NCI-H1930 (cell line): Measurements from ENCODE around the gene OAS3.
"Not testable (repeated sequence)": the region's sequence is repeated elsewhere in the genome, so short reads cannot be mapped to it uniquely, and the experiment has no call there.

Experiments used
- DNase-seq, 2 experiments: peaks; one replicate each; lab custom pipeline; 2025; lab: John Stamatoyannopoulos, UW

Gene OAS3

GRCh38 chr12:112926416-112927033 is 11.7 kb upstream of the OAS3 start:
- not testable (repeated sequence) for DNase-seq

DNA sequence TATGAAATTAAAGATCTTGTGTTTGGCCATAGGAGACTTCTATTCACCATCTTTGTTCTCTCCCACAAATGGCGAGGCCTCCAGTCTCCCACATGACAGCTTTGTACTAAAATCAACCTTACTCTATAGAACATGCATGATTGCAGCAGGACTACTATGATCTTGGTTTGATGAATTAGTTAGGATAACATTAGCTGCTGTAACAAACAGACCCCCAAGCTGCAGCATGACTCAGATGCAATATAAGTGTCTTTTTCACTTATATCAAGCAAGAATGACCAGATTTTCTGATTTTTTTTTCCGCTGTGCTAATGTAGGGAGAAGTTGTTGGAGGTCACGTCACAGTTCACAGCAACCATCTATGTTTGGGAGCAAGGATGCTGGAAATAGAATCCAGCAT is 10.8 kb upstream of the OAS3 start:
- DNase-seq: no peak

DNA sequence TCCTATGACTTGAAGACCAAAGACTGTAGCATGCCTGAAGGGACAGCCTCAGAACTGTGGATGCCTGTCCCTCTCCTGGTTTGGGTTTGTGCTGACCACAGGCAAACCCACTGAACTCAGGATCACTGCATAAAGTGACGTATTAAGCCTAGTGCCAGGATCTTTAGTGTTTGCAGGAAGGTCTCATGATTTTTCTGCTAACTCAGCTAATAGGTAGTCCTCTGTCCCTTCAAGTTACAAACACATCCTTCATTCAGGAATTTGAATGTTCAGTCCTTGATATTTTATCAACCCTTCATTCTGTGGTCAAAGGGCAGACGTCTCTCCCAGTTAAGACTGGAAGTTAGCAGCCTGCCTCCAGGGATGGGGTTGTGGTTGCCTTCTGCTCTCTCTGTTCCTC is 10.3 kb upstream of the OAS3 start:
- DNase-seq: no peak

- no peak for DNase-seq
Observed at GRCh38 chr12:112928978-112929377, 9.3 kb upstream of the OAS3 start.

- no peak for DNase-seq
Observed at GRCh38 chr12:112929715-112930114, 8.6 kb upstream of the OAS3 start.

DNA sequence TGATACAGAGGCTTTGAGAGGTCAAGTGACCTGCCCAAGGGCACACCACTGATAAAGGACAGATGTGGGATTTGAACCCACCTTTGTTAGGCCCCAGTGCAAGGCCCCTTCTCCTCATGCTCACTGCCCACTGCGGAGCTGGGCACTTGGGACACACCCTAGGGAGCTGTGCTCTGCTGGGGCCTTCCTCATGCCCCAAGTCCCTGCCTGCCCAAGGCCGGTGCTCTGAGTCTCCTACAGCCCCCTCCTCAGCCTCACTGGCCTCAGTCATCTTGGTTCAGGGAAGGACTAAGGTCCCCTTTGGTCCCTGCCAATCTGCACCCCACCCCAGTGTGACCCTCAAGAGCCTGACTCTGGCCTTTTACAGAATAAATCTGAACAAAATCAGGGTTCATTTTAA is 7.9 kb upstream of the OAS3 start:
- no peak for DNase-seq

- DNase-seq: no peak
Observed at GRCh38 chr12:112932485-112933128, 5.7 kb upstream of the OAS3 start.

DNA sequence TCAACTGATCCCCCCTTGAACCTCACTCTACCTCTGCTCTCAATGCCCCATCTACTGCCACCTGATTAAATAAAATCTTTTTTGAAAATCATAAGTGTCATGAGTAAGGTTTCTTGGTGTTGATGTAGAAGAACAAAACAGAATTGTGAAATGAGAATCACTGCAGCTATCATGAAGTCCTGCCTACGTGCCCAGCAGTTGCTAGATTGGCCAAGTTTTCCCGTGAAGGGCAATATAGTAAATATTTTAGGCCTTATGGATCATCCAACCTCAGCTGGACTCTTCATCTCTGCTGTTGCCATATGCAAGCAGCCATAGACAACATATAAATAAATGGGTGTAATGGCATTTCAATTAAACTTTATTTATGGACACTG is 5.2 kb upstream of the OAS3 start:
- DNase-seq: no peak

GRCh38 chr12:112936264-112936663 is 2.0 kb upstream of the OAS3 start:
- no peak for DNase-seq

DNA sequence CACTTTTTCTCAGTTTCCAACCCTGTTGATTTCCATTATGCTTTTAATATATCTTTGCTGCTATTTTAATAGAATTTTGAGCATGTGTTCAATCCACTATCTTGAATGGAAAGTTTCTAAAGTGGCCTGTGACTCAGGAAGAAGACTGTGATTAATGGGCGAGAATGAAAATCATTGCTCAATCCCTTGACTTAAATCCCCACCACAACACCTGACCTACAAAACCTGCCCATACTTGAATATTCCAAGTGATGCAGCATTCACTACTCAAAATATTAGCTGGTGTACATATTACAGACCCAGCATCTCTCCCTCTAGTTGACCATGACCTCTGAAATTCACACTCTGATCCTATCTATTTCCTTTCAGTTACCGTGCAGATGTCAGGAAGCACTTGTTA is 1.3 kb upstream of the OAS3 start:
- DNase-seq: no peak

GRCh38 chr12:112938751-112939150 is 477 bp downstream of the OAS3 start:
- no peak for DNase-seq

GRCh38 chr12:112939761-112940381 is 1.6 kb downstream of the OAS3 start:
- DNase-seq: no peak

DNA sequence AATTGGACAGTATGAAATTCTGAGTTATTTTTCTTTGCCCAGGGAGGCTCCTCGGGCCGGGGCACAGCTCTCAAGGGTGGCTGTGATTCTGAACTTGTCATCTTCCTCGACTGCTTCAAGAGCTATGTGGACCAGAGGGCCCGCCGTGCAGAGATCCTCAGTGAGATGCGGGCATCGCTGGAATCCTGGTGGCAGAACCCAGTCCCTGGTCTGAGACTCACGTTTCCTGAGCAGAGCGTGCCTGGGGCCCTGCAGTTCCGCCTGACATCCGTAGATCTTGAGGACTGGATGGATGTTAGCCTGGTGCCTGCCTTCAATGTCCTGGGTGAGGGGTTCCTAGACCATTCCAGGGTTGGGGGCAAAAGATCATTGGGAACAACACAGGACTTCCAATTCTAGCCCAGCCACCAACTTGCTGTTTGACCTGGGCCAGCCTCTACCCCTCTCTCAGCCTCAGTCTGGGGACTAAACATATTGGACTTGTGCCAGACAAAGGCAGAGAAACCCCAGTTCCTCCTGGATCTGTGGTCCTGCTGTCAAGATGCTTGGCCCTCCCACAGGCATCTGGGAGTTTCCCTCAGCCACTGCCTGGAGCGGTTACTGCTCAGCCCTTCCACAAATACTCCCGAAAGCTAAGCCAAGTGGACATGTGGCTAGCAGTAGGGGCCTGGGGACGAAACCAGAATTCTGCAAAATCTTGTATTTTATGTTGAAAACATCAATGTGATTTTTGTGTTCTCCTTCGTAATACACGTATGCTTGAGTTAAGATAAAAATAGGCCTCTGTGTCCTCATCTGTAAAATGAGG is 3.5 kb downstream of the OAS3 start:
- DNase-seq: no peak

DNA sequence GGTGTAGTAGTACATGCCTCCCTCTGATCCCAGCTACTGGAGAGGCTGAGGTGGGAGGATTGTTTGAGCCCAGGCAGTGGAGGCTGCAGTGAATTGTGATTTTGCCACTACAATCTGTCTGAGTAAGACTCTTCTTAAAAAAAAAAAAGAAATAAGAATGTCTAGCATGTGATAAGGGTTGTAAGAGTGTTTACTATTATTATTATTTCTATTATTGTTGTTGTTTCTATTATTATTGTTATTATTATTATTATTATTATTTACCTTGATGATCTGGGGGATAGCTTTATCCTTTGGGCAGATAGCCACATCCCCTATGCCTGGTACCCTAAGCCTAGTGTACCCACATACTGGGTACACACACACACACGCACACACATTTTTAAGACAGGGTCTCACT is 4.3 kb downstream of the OAS3 start:
- DNase-seq: no peak

GRCh38 chr12:112944024-112944690 is 5.9 kb downstream of the OAS3 start:
- no peak for DNase-seq

DNA sequence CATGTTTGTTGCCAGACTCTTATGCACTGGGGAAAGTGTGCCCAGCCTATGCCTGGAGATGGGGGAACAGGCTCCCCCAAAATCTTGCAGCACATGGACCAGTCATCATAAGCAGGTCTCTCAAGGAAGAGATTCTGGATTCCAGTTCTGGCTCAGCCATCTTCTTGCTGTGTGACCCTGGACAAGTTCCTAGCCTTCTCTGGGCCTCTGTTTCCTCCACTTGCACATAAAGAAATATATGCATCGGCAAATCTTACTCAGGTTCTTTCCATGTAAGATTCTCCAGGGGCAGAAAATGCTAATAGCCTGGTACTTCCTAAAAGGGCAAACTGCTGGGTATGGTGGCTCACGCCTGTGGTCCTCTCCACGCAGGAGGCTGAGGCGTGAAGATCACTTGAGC is 7.2 kb downstream of the OAS3 start:
- no peak for DNase-seq

DNA sequence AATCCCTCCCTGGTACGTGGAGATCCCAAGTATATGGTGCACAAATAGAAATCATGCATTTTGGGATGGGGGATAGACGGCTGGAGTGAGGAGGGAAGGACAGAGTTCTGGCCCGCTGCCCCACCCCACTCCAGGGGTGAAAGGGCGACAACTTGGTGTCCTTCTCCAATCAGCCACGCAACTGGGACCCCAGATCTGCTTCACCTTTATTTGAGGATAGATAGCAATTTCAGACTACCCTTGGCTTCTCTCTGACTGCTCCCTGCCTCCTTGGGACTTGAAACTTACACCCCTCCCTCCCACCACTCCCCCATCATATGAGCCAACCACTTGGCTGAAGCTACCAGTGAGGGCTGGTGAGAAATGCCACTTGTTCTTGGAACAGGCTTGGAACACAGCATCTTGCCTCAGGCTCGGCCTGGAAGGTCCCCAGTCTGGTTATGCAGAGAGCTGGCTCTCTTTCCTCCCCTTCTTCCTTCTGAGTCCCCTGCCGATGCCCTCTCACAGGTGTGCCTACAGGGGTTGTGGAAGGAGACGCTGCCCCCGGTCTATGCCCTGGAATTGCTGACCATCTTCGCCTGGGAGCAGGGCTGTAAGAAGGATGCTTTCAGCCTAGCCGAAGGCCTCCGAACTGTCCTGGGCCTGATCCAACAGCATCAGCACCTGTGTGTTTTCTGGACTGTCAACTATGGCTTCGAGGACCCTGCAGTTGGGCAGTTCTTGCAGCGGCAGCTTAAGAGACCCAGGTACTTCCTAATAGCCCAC is 8.1 kb downstream of the OAS3 start:
- no peak for DNase-seq

GRCh38 chr12:112947314-112947713 is 9.0 kb downstream of the OAS3 start:
- no peak for DNase-seq

DNA sequence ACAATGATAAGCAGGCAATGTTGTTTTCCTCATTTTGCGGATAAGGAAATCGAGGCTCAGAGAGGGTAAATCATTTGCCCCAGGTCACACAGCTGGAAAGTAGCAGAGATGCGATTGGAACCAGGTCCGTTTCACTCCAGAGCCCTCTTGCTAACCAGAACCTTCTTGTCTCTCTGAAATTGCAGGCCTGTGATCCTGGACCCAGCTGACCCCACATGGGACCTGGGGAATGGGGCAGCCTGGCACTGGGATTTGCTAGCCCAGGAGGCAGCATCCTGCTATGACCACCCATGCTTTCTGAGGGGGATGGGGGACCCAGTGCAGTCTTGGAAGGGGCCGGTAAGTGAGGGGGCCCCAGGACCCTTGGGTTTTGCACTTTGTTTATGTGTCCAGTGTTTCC is 9.5 kb downstream of the OAS3 start:
- no peak for DNase-seq

- DNase-seq: no peak
Observed at GRCh38 chr12:112948806-112949205, 10.5 kb downstream of the OAS3 start.

DNA sequence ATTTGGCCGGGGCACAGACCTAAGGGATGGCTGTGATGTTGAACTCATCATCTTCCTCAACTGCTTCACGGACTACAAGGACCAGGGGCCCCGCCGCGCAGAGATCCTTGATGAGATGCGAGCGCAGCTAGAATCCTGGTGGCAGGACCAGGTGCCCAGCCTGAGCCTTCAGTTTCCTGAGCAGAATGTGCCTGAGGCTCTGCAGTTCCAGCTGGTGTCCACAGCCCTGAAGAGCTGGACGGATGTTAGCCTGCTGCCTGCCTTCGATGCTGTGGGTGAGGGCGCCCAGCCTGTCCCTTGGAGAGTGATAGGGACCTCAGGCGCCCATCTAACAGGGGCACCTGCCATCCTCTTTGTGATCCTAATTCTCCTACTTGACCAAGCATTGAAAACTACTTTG is 12.4 kb downstream of the OAS3 start:
- no peak for DNase-seq

DNA sequence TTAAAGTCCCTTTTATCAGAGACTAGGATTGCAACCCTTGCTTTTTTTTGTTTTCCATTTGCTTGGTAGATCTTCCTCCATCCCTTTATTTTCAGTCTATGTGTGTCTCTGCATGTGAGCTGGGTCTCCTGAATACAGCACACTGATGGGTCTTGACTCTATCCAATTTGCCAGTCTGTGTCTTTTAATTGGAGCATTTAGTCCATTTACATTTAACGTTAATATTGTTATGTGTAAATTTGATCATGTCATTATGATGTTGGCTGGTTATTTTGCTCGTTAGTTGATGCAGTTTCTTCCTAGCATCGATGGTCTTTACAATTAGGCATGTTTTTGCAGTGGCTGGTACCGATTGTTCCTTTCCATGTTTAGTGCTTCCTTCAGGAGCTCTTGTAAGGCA is 18.9 kb downstream of the OAS3 start:
- DNase-seq: not testable (repeated sequence)
